GM18951 (cell line): ENCODE measurements around the gene RASD2.

Source experiments
- POLR2A ChIP-seq: IDR thresholded peaks from 4 replicates; pipeline ENCODE4 v1.6.1; 2011; ENCODE audit warnings: mild to moderate bottlenecking; ENCODE audit not compliant: insufficient read length, insufficient read depth; ENCODE audit errors: extremely low read depth
- in situ Hi-C: fragments of 300-500 bp; cut with MboI; formaldehyde crosslinking; loops from one replicate; pipeline ENCODE4 v1.12.0; 2022; ENCODE audit warnings: low sequenced_read_pairs, mixed read lengths, inconsistent platforms; ENCODE audit not compliant: unreplicated experiment

Gene RASD2

GRCh38 chr22:35592418-35592967 is 51.9 kb downstream of the RASD2 start:
- TF ChIP-seq POLR2A: no peak
- in situ Hi-C loops: loop anchor here (5.0 kb wide), 1 partner anchor 240 kb away; no protein-coding TSS in a partner anchor

DNA sequence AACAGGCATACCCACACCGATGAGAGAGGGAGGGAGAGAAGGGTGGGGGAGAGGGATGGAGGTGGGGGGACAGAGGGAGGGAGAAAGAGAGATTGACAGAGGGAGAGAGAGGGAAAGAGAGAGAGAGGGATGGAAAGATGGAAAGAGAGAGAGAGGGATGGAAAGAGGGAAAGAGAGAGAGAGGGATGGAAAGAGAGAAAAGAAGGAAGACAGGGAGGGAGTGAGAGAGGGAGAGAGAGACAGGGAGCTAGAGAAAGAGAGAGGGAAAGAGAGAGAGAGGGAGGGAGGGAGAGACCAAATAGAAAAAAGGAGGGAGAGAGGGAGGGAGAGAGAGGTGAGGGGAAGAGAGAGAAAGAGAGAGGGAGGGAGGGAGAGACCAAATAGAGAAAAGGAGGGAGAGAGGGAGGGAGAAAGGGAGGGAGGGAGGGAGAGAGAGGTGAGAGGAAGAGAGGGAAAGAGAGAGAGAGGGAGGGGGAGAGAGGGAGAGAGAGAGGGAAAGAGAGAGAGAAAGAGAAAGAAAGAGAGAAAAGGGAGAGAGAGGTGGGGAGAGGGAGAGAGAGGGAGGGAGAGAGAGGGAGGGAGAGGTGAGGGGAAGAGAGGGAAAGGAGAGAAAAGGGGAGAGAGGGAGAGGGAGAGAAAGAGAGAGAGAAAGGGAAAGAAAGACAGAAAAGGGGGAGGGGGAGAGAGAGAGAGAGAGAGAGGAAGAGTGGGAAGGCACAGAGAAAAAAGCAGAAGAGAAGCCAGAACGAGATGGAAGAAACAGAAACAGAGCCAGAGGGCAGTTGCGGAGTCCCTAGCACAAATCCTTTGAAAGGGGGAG is 52.6 kb downstream of the RASD2 start:
- in situ Hi-C loops: loop anchor here (5.0 kb wide), 1 partner anchor 241 kb away; no protein-coding TSS in a partner anchor
- no peak for TF ChIP-seq POLR2A

DNA sequence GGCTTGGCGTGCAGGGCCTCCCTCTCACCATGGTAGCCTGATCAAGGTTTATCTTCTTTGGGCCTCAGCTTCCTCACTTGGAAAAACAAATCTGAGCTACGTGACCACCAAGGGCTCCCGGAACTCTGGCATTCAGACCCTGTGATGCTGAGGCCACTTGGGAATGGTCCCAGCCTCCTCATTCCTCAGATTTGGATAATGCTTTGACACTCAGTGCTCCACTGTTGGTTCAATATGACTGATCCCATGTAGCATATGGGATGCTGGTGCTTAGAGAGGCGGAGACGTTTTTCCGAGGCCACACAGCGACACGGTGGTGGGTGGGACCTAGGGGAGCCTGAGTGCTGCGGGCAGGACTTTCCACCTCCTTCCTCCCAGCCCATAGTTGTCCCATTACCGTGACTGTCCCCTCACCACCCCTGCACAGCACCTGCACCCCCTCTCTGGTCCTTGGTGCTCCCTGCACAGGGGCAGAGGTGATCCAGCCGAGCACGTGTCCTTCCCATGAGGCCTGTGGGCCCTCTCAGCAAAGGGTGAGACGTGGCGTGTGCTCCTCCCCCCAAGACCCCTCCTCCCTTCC is 53.4 kb downstream of the RASD2 start:
- no peak for TF ChIP-seq POLR2A
- in situ Hi-C loops: loop anchor here (5.0 kb wide), 1 partner anchor 242 kb away; no protein-coding TSS in a partner anchor

- TF ChIP-seq POLR2A: no peak
- in situ Hi-C loops: loop anchor here (5.0 kb wide), 1 partner anchor 242 kb away; no protein-coding TSS in a partner anchor
Observed at GRCh38 chr22:35594686-35595085, 54.1 kb downstream of the RASD2 start.

DNA sequence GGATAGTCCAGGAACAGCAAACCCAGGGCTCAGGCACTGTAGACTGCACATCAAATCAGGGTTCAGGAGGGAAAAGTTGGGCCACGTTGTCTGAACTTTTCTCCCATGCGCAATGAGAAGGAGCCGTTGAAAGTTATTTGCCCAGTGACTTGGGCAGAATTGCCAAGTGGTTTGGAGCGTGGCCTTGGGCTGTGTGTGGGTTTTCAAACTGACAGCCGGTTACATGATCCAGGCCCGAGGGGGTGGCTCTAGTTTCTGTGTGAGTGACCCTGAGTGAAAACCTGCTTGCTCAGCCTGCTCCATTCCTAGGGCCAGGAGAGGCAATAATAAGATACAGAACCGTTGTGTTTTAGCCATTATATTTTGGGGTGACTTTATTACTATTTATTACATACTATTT is 56.2 kb downstream of the RASD2 start:
- in situ Hi-C loops: no loop called here
- TF ChIP-seq POLR2A: no peak

DNA sequence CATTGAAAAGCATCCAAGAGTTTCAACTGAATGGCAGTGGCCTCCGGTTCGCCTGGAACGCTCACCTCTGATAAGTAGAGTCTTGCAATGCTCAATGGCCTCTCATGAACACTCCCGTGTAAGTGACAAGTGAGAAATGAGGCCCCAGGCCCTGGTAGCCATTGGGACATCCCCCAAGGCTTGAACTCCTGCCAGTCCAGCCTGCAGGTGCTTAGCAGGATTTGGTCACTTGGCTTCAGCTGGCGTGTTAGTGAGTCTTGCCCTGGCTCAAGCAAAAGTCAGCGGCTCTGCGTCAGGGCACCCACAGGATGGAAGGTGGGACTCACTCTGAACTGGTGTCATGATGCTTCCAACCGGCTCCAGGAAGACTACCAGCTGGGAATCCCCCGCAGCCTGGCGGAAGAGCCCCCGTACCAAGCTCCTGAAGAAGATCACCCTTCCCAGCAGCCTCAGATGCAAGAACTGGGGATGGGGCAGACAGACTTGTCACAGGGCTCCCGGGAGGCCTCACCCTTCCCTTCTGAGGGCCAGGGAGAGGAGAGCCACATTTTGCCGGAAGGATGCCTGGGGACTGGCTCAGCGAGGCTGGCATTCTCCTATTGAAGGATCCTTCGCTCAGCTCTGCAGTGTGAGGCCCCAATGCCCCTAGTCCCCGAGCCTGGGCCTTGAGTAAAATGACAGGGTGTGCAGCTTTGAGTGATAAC is 57.2 kb downstream of the RASD2 start:
- TF ChIP-seq POLR2A: no peak
- in situ Hi-C loops: no loop called here

DNA sequence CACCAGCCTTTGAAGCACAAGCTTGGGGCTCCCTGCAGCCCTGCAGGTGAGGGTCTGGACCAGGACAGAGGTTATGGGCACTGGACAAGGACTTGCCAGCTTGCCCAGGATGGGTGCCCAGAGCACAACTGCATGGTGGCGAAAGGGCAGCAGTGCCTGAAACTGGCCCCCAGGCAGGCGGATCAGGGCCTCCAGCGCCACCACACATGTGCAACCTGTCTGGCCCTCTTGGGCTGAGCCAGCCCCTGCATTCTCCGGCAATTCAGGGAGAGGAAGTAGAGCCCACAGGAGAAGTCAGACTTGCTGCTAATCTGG is 57.7 kb downstream of the RASD2 start:
- no peak for TF ChIP-seq POLR2A
- in situ Hi-C loops: no loop called here

- no peak for TF ChIP-seq POLR2A
- in situ Hi-C loops: no loop called here
Observed at GRCh38 chr22:35599364-35599763, 58.7 kb downstream of the RASD2 start.

- TF ChIP-seq POLR2A: no peak
- in situ Hi-C loops: loop anchor here (25.0 kb wide), 1 partner anchor 512 kb away; no protein-coding TSS in a partner anchor
Observed at GRCh38 chr22:35600476-35600875, 59.8 kb downstream of the RASD2 start.

DNA sequence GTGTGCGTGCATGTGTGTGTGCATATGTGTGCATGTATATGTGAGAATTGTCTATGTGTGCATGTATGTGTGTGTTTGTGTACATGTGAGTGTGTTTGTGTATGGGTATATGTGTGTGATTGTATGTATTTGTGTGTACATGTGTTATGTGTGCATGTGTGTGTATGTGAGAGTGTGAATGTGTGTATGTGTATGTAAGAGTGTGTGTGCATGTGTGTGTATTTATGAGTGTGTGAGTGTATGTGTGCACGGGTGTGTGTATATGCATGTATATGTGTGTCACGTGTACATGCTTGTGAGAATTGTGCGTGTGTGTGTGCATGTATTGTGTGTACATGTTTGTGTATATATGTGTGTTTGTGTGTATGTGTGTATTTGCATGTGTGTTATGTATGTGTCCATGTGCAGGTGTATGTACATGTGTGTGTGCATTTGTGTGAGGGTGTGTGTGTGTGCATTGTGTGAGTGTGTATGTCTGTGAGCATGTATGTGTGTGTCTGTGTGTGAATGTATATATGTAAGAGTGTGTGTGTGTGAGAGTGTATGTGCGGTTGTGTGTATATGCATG is 60.5 kb downstream of the RASD2 start:
- TF ChIP-seq POLR2A: no peak
- in situ Hi-C loops: loop anchor here (25.0 kb wide), 1 partner anchor 511 kb away; no protein-coding TSS in a partner anchor

- TF ChIP-seq POLR2A: no peak
- in situ Hi-C loops: loop anchor here (25.0 kb wide), 1 partner anchor 510 kb away; no protein-coding TSS in a partner anchor
Observed at GRCh38 chr22:35601743-35602615, 61.3 kb downstream of the RASD2 start.
